GM23338 (cell line): ENCODE results near the gene ZNF311. TPM values are rescaled to one million over a fixed set of nuclear protein-coding genes. Genes with fewer than 3 reads are reported as not detected.
A peak's percentile ranks its signal among the peaks of the same experiment; 100 is the strongest.

Experiments
- ATAC-seq: fragments of 200-7000 bp; cut with Tn5 transposase; 3 replicates; pipeline ENCODE4 v1.9.1; 2020
- DNase-seq: peaks from one replicate; pipeline ENCODE4 v3.0.0-alpha.2; 2015; ENCODE audit warnings: low spot score
- H2AFZ ChIP-seq: fragments of 200-600 bp; sonication (generic); 2 replicates; pipeline ENCODE4 v1.8.0; 2016; ENCODE audit warnings: antibody characterized with exemption, mild to moderate bottlenecking, moderate library complexity
- H3F3A ChIP-seq: fragments of 200-600 bp; sonication (generic); replicated peaks from 2 replicates; pipeline ENCODE4 v1.8.0; 2017; ENCODE audit warnings: antibody characterized with exemption, mixed run types, low read depth
- H3K27ac ChIP-seq: fragments of 200-600 bp; sonication (generic); 2 replicates; pipeline ENCODE4 v1.6.1; 2016; ENCODE audit warnings: low read depth
- H3K27me3 ChIP-seq: fragments of 200-600 bp; sonication (generic); 2 replicates; pipeline ENCODE4 v1.8.0; 2016; ENCODE audit warnings: mild to moderate bottlenecking, mixed run types, moderate library complexity; ENCODE audit not compliant: insufficient read depth
- H3K36me3 ChIP-seq: fragments of 200-600 bp; sonication (generic); 2 replicates; pipeline ENCODE4 v1.8.0; 2016; ENCODE audit warnings: mild to moderate bottlenecking; ENCODE audit not compliant: insufficient read depth
- H3K4me1 ChIP-seq: fragments of 200-600 bp; sonication (generic); 2 replicates; pipeline ENCODE4 v1.8.0; 2016; ENCODE audit warnings: mild to moderate bottlenecking, moderate library complexity; ENCODE audit not compliant: insufficient read depth
- H3K4me2 ChIP-seq: fragments of 200-600 bp; sonication (generic); 2 replicates; pipeline ENCODE4 v1.7.1; 2017; ENCODE audit warnings: mixed run types
- H3K4me3 ChIP-seq: fragments of 200-600 bp; sonication (generic); 2 replicates; pipeline ENCODE4 v1.6.1; 2016; ENCODE audit warnings: mixed run types
- H3K79me2 ChIP-seq: fragments of 200-600 bp; sonication (generic); replicated peaks from 2 replicates; pipeline ENCODE4 v1.8.0; 2017; ENCODE audit warnings: mild to moderate bottlenecking; ENCODE audit not compliant: insufficient read depth
- H3K9me2 ChIP-seq: fragments of 200-600 bp; sonication (generic); 2 replicates; pipeline ENCODE4 v1.8.0; 2017; ENCODE audit not compliant: insufficient read depth
- H4K20me1 ChIP-seq: fragments of 200-600 bp; sonication (generic); replicated peaks from 2 replicates; pipeline ENCODE4 v1.8.0; 2017; ENCODE audit warnings: mild to moderate bottlenecking; ENCODE audit not compliant: insufficient read depth
- H3K27ac Mint-ChIP-seq: 2 replicates; pipeline ENCODE4 v1.8.0; 2020; ENCODE audit warnings: inconsistent platforms, mild to moderate bottlenecking, moderate library complexity, mixed read lengths
- H3K27me3 Mint-ChIP-seq: 3 replicates; pipeline ENCODE4 v1.8.0; 2022; ENCODE audit warnings: low read depth, mild to moderate bottlenecking, moderate library complexity, mixed read lengths, inconsistent platforms; ENCODE audit not compliant: insufficient read depth, poor library complexity
- H3K36me3 Mint-ChIP-seq: 3 replicates; pipeline ENCODE4 v1.8.0; 2021; ENCODE audit warnings: low read depth, mild to moderate bottlenecking, inconsistent platforms, moderate library complexity, mixed read lengths
- H3K4me1 Mint-ChIP-seq: 3 replicates; pipeline ENCODE4 v1.8.0; 2020; ENCODE audit warnings: mild to moderate bottlenecking, inconsistent platforms, mixed read lengths
- H3K4me3 Mint-ChIP-seq: 3 replicates; pipeline ENCODE4 v1.8.0; 2021; ENCODE audit warnings: moderate library complexity, mild to moderate bottlenecking, inconsistent platforms, mixed read lengths
- H3K9me3 Mint-ChIP-seq: 3 replicates; pipeline ENCODE4 v1.8.0; 2020; ENCODE audit warnings: moderate library complexity, mild to moderate bottlenecking, inconsistent platforms, mixed read lengths
- CREB1 ChIP-seq: fragments of 250-450 bp; sonication (Bioruptor Pico); IDR thresholded peaks from 2 replicates; pipeline ENCODE4 v1.5.0; 2020; ENCODE audit warnings: low read depth, mild to moderate bottlenecking, moderate library complexity
- EZH2 ChIP-seq: fragments of 200-600 bp; sonication (generic); IDR thresholded peaks from one replicate; pipeline ENCODE4 v1.8.0; 2017; ENCODE audit warnings: antibody characterized with exemption, mild to moderate bottlenecking, low read depth; ENCODE audit not compliant: unreplicated experiment
- EZH2phosphoT487 ChIP-seq: fragments of 200-600 bp; sonication (generic); IDR thresholded peaks from one replicate; pipeline ENCODE4 v1.8.1; 2018; ENCODE audit warnings: antibody characterized with exemption; ENCODE audit not compliant: unreplicated experiment
- POLR2AphosphoS5 ChIP-seq: IDR thresholded peaks from 2 replicates; pipeline ENCODE4 v1.6.1; 2016; ENCODE audit warnings: antibody characterized with exemption, low read depth
- STAT1 ChIP-seq: IDR thresholded peaks from one replicate; pipeline ENCODE4 v1.6.1; 2016; ENCODE audit warnings: antibody characterized with exemption; ENCODE audit not compliant: unreplicated experiment
- ZNF331 ChIP-seq: fragments of 250-450 bp; sonication (Bioruptor Pico); IDR thresholded peaks from 2 replicates; pipeline ENCODE4 v1.5.0; 2020; ENCODE audit warnings: low read depth, mild to moderate bottlenecking, moderate library complexity
- polyA plus RNA-seq: library from polyadenylated mRNA; unstranded; fragments of >200 nt; fragmentation: Nextera tagmentation; extraction: Ambion mirVana; gene quantifications from 2 replicates; pipeline ENCODE4 v1.2.1, GENCODE V29; 2016
- total RNA-seq: library from RNA; depleted of rRNA; stranded (reverse); fragments of >200 nt; shearing (Covaris generic); gene quantifications from 2 replicates; pipeline ENCODE4 v1.2.3, GENCODE V29; 2014
- TF ChIP-seq, protein P1 (sequence below): fragments of 250-450 bp; sonication (Bioruptor Pico); IDR thresholded peaks from 2 replicates; pipeline ENCODE4 v1.5.0; 2020; ENCODE audit warnings: mild to moderate bottlenecking, moderate library complexity
- TF ChIP-seq, protein P2 (sequence below): IDR thresholded peaks from 2 replicates; pipeline ENCODE4 v1.6.1; 2016; ENCODE audit warnings: antibody characterized with exemption
- TF ChIP-seq, protein P3 (sequence below): IDR thresholded peaks from one replicate; pipeline ENCODE4 v1.6.1; 2018; ENCODE audit warnings: antibody characterized with exemption; ENCODE audit not compliant: unreplicated experiment

ZNF311 gene
- total and polyA plus RNA-seq, 2 experiments from 2014 or later: 1.5 to 1.8 TPM

DNA sequence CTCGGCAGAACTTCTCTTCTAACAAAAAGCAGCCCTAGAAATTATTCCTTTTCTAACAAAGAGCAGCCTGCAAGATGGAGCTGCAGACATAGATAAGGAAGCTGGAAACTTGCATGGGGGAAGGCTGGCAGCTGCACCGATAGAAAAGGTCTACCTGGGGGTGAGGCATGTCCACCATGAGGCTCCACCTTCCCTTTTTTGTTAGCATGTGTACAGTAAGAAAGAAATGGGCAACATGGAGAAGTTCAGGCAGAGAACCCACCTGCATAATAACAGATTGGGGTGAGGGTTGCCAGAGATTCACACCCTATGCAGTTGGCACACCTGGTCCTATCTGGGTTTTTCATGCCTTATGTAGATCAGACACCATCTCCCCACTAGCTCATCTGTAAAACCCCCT is 25.4 kb downstream of the ZNF311 start (continued):
- TF ChIP-seq, protein P1, sequence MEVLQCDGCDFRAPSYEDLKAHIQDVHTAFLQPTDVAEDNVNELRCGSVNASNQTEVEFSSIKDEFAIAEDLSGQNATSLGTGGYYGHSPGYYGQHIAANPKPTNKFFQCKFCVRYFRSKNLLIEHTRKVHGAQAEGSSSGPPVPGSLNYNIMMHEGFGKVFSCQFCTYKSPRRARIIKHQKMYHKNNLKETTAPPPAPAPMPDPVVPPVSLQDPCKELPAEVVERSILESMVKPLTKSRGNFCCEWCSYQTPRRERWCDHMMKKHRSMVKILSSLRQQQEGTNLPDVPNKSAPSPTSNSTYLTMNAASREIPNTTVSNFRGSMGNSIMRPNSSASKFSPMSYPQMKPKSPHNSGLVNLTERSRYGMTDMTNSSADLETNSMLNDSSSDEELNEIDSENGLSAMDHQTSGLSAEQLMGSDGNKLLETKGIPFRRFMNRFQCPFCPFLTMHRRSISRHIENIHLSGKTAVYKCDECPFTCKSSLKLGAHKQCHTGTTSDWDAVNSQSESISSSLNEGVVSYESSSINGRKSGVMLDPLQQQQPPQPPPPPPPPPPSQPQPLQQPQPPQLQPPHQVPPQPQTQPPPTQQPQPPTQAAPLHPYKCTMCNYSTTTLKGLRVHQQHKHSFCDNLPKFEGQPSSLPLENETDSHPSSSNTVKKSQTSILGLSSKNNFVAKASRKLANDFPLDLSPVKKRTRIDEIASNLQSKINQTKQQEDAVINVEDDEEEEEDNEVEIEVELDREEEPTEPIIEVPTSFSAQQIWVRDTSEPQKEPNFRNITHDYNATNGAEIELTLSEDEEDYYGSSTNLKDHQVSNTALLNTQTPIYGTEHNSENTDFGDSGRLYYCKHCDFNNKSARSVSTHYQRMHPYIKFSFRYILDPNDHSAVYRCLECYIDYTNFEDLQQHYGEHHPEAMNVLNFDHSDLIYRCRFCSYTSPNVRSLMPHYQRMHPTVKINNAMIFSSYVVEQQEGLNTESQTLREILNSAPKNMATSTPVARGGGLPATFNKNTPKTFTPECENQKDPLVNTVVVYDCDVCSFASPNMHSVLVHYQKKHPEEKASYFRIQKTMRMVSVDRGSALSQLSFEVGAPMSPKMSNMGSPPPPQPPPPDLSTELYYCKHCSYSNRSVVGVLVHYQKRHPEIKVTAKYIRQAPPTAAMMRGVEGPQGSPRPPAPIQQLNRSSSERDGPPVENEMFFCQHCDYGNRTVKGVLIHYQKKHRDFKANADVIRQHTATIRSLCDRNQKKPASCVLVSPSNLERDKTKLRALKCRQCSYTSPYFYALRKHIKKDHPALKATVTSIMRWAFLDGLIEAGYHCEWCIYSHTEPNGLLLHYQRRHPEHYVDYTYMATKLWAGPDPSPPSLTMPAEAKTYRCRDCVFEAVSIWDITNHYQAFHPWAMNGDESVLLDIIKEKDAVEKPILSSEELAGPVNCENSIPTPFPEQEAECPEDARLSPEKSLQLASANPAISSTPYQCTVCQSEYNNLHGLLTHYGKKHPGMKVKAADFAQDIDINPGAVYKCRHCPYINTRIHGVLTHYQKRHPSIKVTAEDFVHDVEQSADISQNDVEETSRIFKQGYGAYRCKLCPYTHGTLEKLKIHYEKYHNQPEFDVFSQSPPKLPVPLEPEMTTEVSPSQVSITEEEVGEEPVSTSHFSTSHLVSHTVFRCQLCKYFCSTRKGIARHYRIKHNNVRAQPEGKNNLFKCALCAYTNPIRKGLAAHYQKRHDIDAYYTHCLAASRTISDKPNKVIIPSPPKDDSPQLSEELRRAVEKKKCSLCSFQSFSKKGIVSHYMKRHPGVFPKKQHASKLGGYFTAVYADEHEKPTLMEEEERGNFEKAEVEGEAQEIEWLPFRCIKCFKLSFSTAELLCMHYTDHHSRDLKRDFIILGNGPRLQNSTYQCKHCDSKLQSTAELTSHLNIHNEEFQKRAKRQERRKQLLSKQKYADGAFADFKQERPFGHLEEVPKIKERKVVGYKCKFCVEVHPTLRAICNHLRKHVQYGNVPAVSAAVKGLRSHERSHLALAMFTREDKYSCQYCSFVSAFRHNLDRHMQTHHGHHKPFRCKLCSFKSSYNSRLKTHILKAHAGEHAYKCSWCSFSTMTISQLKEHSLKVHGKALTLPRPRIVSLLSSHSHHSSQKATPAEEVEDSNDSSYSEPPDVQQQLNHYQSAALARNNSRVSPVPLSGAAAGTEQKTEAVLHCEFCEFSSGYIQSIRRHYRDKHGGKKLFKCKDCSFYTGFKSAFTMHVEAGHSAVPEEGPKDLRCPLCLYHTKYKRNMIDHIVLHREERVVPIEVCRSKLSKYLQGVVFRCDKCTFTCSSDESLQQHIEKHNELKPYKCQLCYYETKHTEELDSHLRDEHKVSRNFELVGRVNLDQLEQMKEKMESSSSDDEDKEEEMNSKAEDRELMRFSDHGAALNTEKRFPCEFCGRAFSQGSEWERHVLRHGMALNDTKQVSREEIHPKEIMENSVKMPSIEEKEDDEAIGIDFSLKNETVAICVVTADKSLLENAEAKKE: no peak
- TF ChIP-seq POLR2AphosphoS5: no peak
- TF ChIP-seq EZH2: no peak
- TF ChIP-seq, protein P2, sequence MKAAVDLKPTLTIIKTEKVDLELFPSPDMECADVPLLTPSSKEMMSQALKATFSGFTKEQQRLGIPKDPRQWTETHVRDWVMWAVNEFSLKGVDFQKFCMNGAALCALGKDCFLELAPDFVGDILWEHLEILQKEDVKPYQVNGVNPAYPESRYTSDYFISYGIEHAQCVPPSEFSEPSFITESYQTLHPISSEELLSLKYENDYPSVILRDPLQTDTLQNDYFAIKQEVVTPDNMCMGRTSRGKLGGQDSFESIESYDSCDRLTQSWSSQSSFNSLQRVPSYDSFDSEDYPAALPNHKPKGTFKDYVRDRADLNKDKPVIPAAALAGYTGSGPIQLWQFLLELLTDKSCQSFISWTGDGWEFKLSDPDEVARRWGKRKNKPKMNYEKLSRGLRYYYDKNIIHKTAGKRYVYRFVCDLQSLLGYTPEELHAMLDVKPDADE: no peak
- TF ChIP-seq CREB1: no peak
- TF ChIP-seq EZH2phosphoT487: no peak
- TF ChIP-seq ZNF331 (CRISPR knock-in tag): no peak

DNA sequence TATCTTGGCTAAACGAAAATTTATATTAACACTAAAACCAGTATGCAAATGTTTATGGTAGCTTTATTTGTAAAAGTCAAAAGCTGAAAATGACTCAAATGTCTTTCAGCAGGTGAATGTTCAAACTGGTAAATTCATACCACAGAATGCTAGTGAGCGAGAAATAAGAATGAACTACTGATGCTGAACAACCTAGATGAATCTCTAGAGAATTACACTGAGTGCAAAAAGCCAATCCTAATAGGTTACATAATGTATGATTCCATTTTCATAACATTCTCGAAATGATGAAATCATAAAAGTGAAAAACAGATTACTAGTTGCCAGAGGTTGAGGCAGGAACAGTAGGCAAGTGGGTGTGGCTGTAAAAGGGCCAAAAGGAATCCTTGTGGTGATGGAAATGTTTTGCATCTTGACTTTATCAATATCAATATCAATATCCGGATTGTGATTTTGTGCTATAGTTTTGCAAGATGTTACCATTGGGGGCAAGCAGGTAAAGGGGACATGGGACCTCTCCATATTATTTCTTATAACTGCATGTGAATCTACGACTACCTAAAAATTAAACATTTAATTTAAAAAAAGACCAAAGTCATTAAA is 26.1 kb downstream of the ZNF311 start:
- Histone ChIP-seq H3K9me2 (no peaks in the 10 kb centered on the region), H3K27me3 (peaks cover 42% of the 10 kb centered on the region), H4K20me1 (no peaks in the 10 kb centered on the region), H2AFZ (no peak overlapping the region), H3K4me3 (no peak overlapping the region), H3K4me2 (no peak overlapping the region), H3K4me1 (peaks cover 25% of the 10 kb centered on the region; the same call in 1 of the 2 replicates), H3F3A (peaks cover 8% of the 10 kb centered on the region; the same call in 1 of the 2 replicates), H3K36me3 (no peaks in the 10 kb centered on the region), H3K79me2 (no peaks in the 10 kb centered on the region), H3K27ac (no peak overlapping the region)
- Mint-ChIP-seq H3K27ac (no peak overlapping the region), H3K36me3 (peaks cover 4% of the 10 kb centered on the region; the same call in 1 of the 3 replicates), H3K4me3 (peak overlapping the region; percentile 24; the same call in 2 of the 3 replicates), H3K9me3 (peaks cover 6% of the 10 kb centered on the region; the same call in 2 of the 3 replicates), H3K27me3 (peaks cover 19% of the 10 kb centered on the region), H3K4me1 (peaks cover 40% of the 10 kb centered on the region)
- no peak for DNase-seq
- no peak for ATAC-seq
- TF ChIP-seq, protein P3, sequence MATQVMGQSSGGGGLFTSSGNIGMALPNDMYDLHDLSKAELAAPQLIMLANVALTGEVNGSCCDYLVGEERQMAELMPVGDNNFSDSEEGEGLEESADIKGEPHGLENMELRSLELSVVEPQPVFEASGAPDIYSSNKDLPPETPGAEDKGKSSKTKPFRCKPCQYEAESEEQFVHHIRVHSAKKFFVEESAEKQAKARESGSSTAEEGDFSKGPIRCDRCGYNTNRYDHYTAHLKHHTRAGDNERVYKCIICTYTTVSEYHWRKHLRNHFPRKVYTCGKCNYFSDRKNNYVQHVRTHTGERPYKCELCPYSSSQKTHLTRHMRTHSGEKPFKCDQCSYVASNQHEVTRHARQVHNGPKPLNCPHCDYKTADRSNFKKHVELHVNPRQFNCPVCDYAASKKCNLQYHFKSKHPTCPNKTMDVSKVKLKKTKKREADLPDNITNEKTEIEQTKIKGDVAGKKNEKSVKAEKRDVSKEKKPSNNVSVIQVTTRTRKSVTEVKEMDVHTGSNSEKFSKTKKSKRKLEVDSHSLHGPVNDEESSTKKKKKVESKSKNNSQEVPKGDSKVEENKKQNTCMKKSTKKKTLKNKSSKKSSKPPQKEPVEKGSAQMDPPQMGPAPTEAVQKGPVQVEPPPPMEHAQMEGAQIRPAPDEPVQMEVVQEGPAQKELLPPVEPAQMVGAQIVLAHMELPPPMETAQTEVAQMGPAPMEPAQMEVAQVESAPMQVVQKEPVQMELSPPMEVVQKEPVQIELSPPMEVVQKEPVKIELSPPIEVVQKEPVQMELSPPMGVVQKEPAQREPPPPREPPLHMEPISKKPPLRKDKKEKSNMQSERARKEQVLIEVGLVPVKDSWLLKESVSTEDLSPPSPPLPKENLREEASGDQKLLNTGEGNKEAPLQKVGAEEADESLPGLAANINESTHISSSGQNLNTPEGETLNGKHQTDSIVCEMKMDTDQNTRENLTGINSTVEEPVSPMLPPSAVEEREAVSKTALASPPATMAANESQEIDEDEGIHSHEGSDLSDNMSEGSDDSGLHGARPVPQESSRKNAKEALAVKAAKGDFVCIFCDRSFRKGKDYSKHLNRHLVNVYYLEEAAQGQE: no peak
- TF ChIP-seq CREB1 (no peak), STAT1 (no peak), EZH2phosphoT487 (no peak), EZH2 (no peak)
